ENCODE results near the gene DNAL1. TPM values are rescaled to one million over a fixed set of nuclear protein-coding genes. Genes with fewer than 3 reads are reported as not detected.

The DNAL1 gene
- total and polyA plus RNA-seq, 2 of the 13 experiments (the other 11 are each of a cell fraction or from before 2014, with no cell fraction given) = 1.4 to 13.3 TPM

GRCh38 chr14:73644531-73645247 is at the start of gene DNAL1 (continued):
- TF ChIP-seq GMEB1 (CRISPR knock-in tag; IDR thresholded peaks at IDR 0.05; ENCODE audit: borderline replicate concordance) (peak; percentile 55; the same call in 1 of the 2 replicates), ZSCAN12 (CRISPR knock-in tag; IDR thresholded peaks at IDR 0.05) (no peak), TFDP2 (CRISPR knock-in tag; IDR thresholded peaks at IDR 0.05) (no peak), MTERF4 (CRISPR knock-in tag; IDR thresholded peaks at IDR 0.05) (no peak), NR2F2 (IDR thresholded peaks at IDR 0.05; ENCODE audit: borderline replicate concordance, low read depth) (peak; percentile 13; the same call in 1 of the 2 replicates), ZZZ3 (CRISPR knock-in tag; IDR thresholded peaks at IDR 0.05; ENCODE audit: borderline replicate concordance) (no peak), SKIL (CRISPR knock-in tag; IDR thresholded peaks at IDR 0.05; ENCODE audit: borderline replicate concordance) (no peak), RBM39 (IDR thresholded peaks at IDR 0.05; ENCODE audit: low read depth, low read length, poor library complexity, severe bottlenecking) (peak; percentile 55), PHF20 (CRISPR knock-in tag; IDR thresholded peaks at IDR 0.05) (peak; percentile 89), KAT2B (IDR thresholded peaks at IDR 0.05; ENCODE audit: borderline replicate concordance, low read depth, low read length) (no peak), E2F1 (CRISPR knock-in tag; IDR thresholded peaks at IDR 0.05) (no peak), HIC2 (CRISPR knock-in tag; IDR thresholded peaks at IDR 0.05; ENCODE audit: low read depth) (no peak), NFKBIZ (CRISPR knock-in tag; IDR thresholded peaks at IDR 0.05) (no peak), SNRNP70 (IDR thresholded peaks at IDR 0.05; ENCODE audit: low read depth, low read length) (no peak), ZNF564 (CRISPR knock-in tag; IDR thresholded peaks at IDR 0.05) (no peak), RFX5 (IDR thresholded peaks at IDR 0.05; ENCODE audit: low read depth, low read length) (peak; percentile 57), ZNF549 (CRISPR knock-in tag; IDR thresholded peaks at IDR 0.05) (no peak), TRIM24 (CRISPR knock-in tag; IDR thresholded peaks at IDR 0.05) (no peak), HMG20A (CRISPR knock-in tag; IDR thresholded peaks at IDR 0.05; ENCODE audit: borderline replicate concordance) (no peak)

All from HepG2 (cell line).